Activated T-helper 1 cell treated with anti-CD3 and anti-CD28 coated beads, Interleukin-12 subunit alpha, Interleukin-12 subunit beta, Interleukin-2, Interleukin-4 antibody, amounts not matched to agents 30 ng/mL and 10 ng/mL and 1 ng/mL, durations not matched to agents 14 hours and 24 hours and 36 hours (primary cell): ENCODE results near the gene LARP7. TPM values are rescaled to one million over a fixed set of nuclear protein-coding genes. Genes with fewer than 3 reads are reported as not detected.

ENCODE experiments used
- DNase-seq: peaks from one replicate; pipeline ENCODE4 v3.0.0; 2021; ENCODE audit warnings: low spot score
- H3K27ac Mint-ChIP-seq: one replicate; pipeline ENCODE4 v1.8.0; 2021; ENCODE audit warnings: mild to moderate bottlenecking, mixed read lengths
- H3K27me3 Mint-ChIP-seq: one replicate; pipeline ENCODE4 v1.8.0; 2022; ENCODE audit warnings: mild to moderate bottlenecking, moderate library complexity, mixed read lengths; ENCODE audit not compliant: insufficient read depth
- H3K36me3 Mint-ChIP-seq: one replicate; pipeline ENCODE4 v1.8.0; 2021; ENCODE audit warnings: low read depth, mixed read lengths
- H3K4me1 Mint-ChIP-seq: one replicate; pipeline ENCODE4 v1.8.0; 2021; ENCODE audit warnings: low read depth, mixed read lengths
- H3K4me3 Mint-ChIP-seq: one replicate; pipeline ENCODE4 v1.8.0; 2021; ENCODE audit warnings: mild to moderate bottlenecking, moderate library complexity, mixed read lengths
- H3K9me3 Mint-ChIP-seq: one replicate; pipeline ENCODE4 v1.8.0; 2021; ENCODE audit warnings: mixed read lengths
- intact Hi-C: fragments of 100-400 bp; cut with micrococcal nuclease; formaldehyde crosslinking; loops from one replicate; pipeline ENCODE4 v1.15.1; 2024
- total RNA-seq: library from RNA; stranded (reverse); gene quantifications from 2 replicates; pipeline ENCODE4 v1.2.3, GENCODE V29; 2022

Gene LARP7
- total RNA-seq, 1 donor from 2014 or later = 45.3 TPM

- Mint-ChIP-seq H3K27me3 (no peaks in the 10 kb centered on the region), H3K9me3 (no peaks in the 10 kb centered on the region), H3K27ac (no peak overlapping the region), H3K36me3 (no peaks in the 10 kb centered on the region), H3K4me1 (no peaks in the 10 kb centered on the region), H3K4me3 (no peak overlapping the region)
- intact Hi-C loops = no loop called here
- no peak for DNase-seq
These were observed 27.7 kb downstream of the LARP7 start for GRCh38 chr4:112664611-112665010.

- H3K27me3 Mint-ChIP-seq = no peaks in the 10 kb centered on the region
- H3K4me1 Mint-ChIP-seq = no peaks in the 10 kb centered on the region
- no peaks in the 10 kb centered on the region for H3K36me3 Mint-ChIP-seq
- no peak overlapping the region for H3K4me3 Mint-ChIP-seq
- H3K9me3 Mint-ChIP-seq = no peaks in the 10 kb centered on the region
- no peak for DNase-seq
- H3K27ac Mint-ChIP-seq = no peak overlapping the region
- intact Hi-C loops = no loop called here
These were observed 31.2 kb downstream of the LARP7 start for GRCh38 chr4:112668131-112668530.

- Mint-ChIP-seq H3K36me3 (no peaks in the 10 kb centered on the region), H3K27me3 (peaks cover 2% of the 10 kb centered on the region), H3K4me1 (no peaks in the 10 kb centered on the region), H3K4me3 (no peak overlapping the region), H3K9me3 (no peaks in the 10 kb centered on the region), H3K27ac (no peak overlapping the region)
- intact Hi-C loops = no loop called here
- DNase-seq = no peak
These were observed 36.1 kb downstream of the LARP7 start for GRCh38 chr4:112673076-112673475.

- Mint-ChIP-seq H3K4me3 (no peak overlapping the region), H3K27ac (no peak overlapping the region), H3K27me3 (peaks cover 2% of the 10 kb centered on the region), H3K4me1 (no peaks in the 10 kb centered on the region), H3K9me3 (no peaks in the 10 kb centered on the region), H3K36me3 (no peaks in the 10 kb centered on the region)
- no peak for DNase-seq
- intact Hi-C loops = no loop called here
These were observed 36.7 kb downstream of the LARP7 start for GRCh38 chr4:112673686-112674085.

GRCh38 chr4:112674376-112674775 lies 37.4 kb downstream of the LARP7 start:
- no peak overlapping the region for H3K27ac Mint-ChIP-seq
- DNase-seq = no peak
- H3K4me3 Mint-ChIP-seq = no peak overlapping the region
- H3K9me3 Mint-ChIP-seq = no peaks in the 10 kb centered on the region
- intact Hi-C loops = no loop called here
- no peaks in the 10 kb centered on the region for H3K36me3 Mint-ChIP-seq
- no peaks in the 10 kb centered on the region for H3K4me1 Mint-ChIP-seq
- H3K27me3 Mint-ChIP-seq = peaks cover 2% of the 10 kb centered on the region

GRCh38 chr4:112677519-112678091 lies 40.7 kb downstream of the LARP7 start:
- Mint-ChIP-seq H3K4me3 (no peak overlapping the region), H3K9me3 (no peaks in the 10 kb centered on the region), H3K4me1 (no peaks in the 10 kb centered on the region), H3K36me3 (no peaks in the 10 kb centered on the region), H3K27ac (no peak overlapping the region), H3K27me3 (peaks cover 7% of the 10 kb centered on the region)
- no peak for DNase-seq
- intact Hi-C loops = no loop called here

GRCh38 chr4:112680996-112681395 lies 44.1 kb downstream of the LARP7 start:
- Mint-ChIP-seq H3K27ac (no peak overlapping the region), H3K36me3 (no peaks in the 10 kb centered on the region), H3K27me3 (peaks cover 5% of the 10 kb centered on the region), H3K9me3 (no peaks in the 10 kb centered on the region), H3K4me1 (no peaks in the 10 kb centered on the region), H3K4me3 (no peak overlapping the region)
- no peak for DNase-seq
- intact Hi-C loops = no loop called here

- H3K27me3 Mint-ChIP-seq = peaks cover 3% of the 10 kb centered on the region
- intact Hi-C loops = no loop called here
- DNase-seq = no peak
- no peak overlapping the region for H3K27ac Mint-ChIP-seq
- H3K4me3 Mint-ChIP-seq = no peak overlapping the region
- no peaks in the 10 kb centered on the region for H3K36me3 Mint-ChIP-seq
- H3K4me1 Mint-ChIP-seq = no peaks in the 10 kb centered on the region
- H3K9me3 Mint-ChIP-seq = no peaks in the 10 kb centered on the region
These were observed 56.6 kb downstream of the LARP7 start for GRCh38 chr4:112693507-112693906.

GRCh38 chr4:112700679-112701078 lies 63.7 kb downstream of the LARP7 start:
- Mint-ChIP-seq H3K27me3 (peaks cover 32% of the 10 kb centered on the region), H3K4me3 (no peak overlapping the region), H3K9me3 (no peaks in the 10 kb centered on the region), H3K27ac (no peak overlapping the region), H3K4me1 (peaks cover 12% of the 10 kb centered on the region), H3K36me3 (peaks cover 3% of the 10 kb centered on the region)
- DNase-seq = no peak
- intact Hi-C loops = no loop called here

GRCh38 chr4:112702892-112703291 lies 65.9 kb downstream of the LARP7 start:
- DNase-seq = no peak
- H3K4me1 Mint-ChIP-seq = peaks cover 23% of the 10 kb centered on the region
- no peaks in the 10 kb centered on the region for H3K9me3 Mint-ChIP-seq
- no peak overlapping the region for H3K27ac Mint-ChIP-seq
- H3K4me3 Mint-ChIP-seq = no peak overlapping the region
- intact Hi-C loops = no loop called here
- H3K27me3 Mint-ChIP-seq = peaks cover 47% of the 10 kb centered on the region
- H3K36me3 Mint-ChIP-seq = peaks cover 3% of the 10 kb centered on the region

GRCh38 chr4:112704322-112704721 lies 67.4 kb downstream of the LARP7 start:
- Mint-ChIP-seq H3K27me3 (peaks cover 53% of the 10 kb centered on the region), H3K4me1 (peaks cover 23% of the 10 kb centered on the region), H3K4me3 (peak overlapping the region; percentile 89)

GRCh38 chr4:112704991-112705845 lies 68.3 kb downstream of the LARP7 start:
- intact Hi-C loops = no loop called here
- Mint-ChIP-seq H3K27ac (peak overlapping the region; percentile 38), H3K4me1 (peaks cover 23% of the 10 kb centered on the region), H3K27me3 (peaks cover 57% of the 10 kb centered on the region), H3K4me3 (peak overlapping the region; percentile 89), H3K36me3 (peaks cover 3% of the 10 kb centered on the region), H3K9me3 (no peaks in the 10 kb centered on the region)
- no peak for DNase-seq

More at GRCh38 chr4:112704322-112704721, 67.4 kb downstream of the LARP7 start:
- no peaks in the 10 kb centered on the region for H3K9me3 Mint-ChIP-seq
- no peak for DNase-seq
- H3K27ac Mint-ChIP-seq = peak overlapping the region; percentile 1
- peaks cover 3% of the 10 kb centered on the region for H3K36me3 Mint-ChIP-seq
- intact Hi-C loops = no loop called here
